GM21528 (cell line): Measurements from ENCODE around the gene LYPD4.
"Not testable (repeated sequence)": the region's sequence is repeated elsewhere in the genome, so short reads cannot be mapped to it uniquely, and the experiment has no call there.

ENCODE experiments used
- ATAC-seq: cut with Tn5 transposase; IDR thresholded peaks from one replicate; pipeline ENCODE4 v1.9.1; 2021; ENCODE audit warnings: mild to moderate bottlenecking, moderate library complexity; ENCODE audit not compliant: unreplicated experiment, low FRiP score

LYPD4 gene

GRCh38 chr19:41875973-41876372 is 31.5 kb upstream of the LYPD4 start:
- not testable (repeated sequence) for ATAC-seq

GRCh38 chr19:41872775-41873647 is 28.5 kb upstream of the LYPD4 start:
- ATAC-seq = no peak

GRCh38 chr19:41872384-41872774 is 27.9 kb upstream of the LYPD4 start:
- no peak for ATAC-seq

- no peak for ATAC-seq
These were observed 27.3 kb upstream of the LYPD4 start for GRCh38 chr19:41871573-41872383.

- ATAC-seq = no peak
These were observed 26.0 kb upstream of the LYPD4 start for GRCh38 chr19:41870401-41870873.

GRCh38 chr19:41869374-41869955 is 25.0 kb upstream of the LYPD4 start:
- no peak for ATAC-seq

GRCh38 chr19:41868989-41869300 is 24.5 kb upstream of the LYPD4 start:
- ATAC-seq = no peak

- ATAC-seq = no peak
These were observed 23.9 kb upstream of the LYPD4 start for GRCh38 chr19:41868120-41868988.

- no peak for ATAC-seq
These were observed 21.8 kb upstream of the LYPD4 start for GRCh38 chr19:41866284-41866683.

GRCh38 chr19:41864374-41864773 is 19.9 kb upstream of the LYPD4 start:
- ATAC-seq = no peak

GRCh38 chr19:41863209-41863931 is 18.9 kb upstream of the LYPD4 start:
- ATAC-seq = no peak

- ATAC-seq = no peak
These were observed 18.0 kb upstream of the LYPD4 start for GRCh38 chr19:41862445-41862986.

GRCh38 chr19:41861846-41862245 is 17.4 kb upstream of the LYPD4 start:
- ATAC-seq = no peak

- ATAC-seq = no peak
These were observed 16.8 kb upstream of the LYPD4 start for GRCh38 chr19:41861116-41861768.

GRCh38 chr19:41860419-41861115 is 16.1 kb upstream of the LYPD4 start:
- ATAC-seq = no peak

- ATAC-seq = peak; percentile 78
These were observed 15.3 kb upstream of the LYPD4 start, which contains the start of gene RPS19 for GRCh38 chr19:41859618-41860418. Gene RPS19, plus strand, starts transcription at chr19:41860255. Its CDS starts 520 bp downstream, at chr19:41860775.

GRCh38 chr19:41859213-41859617 is 14.7 kb upstream of the LYPD4 start:
- no peak for ATAC-seq
